Measurements from ENCODE around the gene CDH16.
"Not testable (repeated sequence)": the region's sequence is repeated elsewhere in the genome, so short reads cannot be mapped to it uniquely, and the experiment has no call there.

Gene CDH16

GRCh38 chr16:66947302-66948065 is 28.8 kb upstream of the CDH16 start:
- DNase-seq (ENCODE audit: low spot score): peak; percentile 82

- DNase-seq (ENCODE audit: low spot score): no peak
These were observed 28.3 kb upstream of the CDH16 start for GRCh38 chr16:66946974-66947301.

- DNase-seq (ENCODE audit: low spot score): no peak
These were observed 27.9 kb upstream of the CDH16 start for GRCh38 chr16:66946541-66946940.

GRCh38 chr16:66945939-66946338 is 27.3 kb upstream of the CDH16 start:
- no peak for DNase-seq (ENCODE audit: low spot score)

GRCh38 chr16:66944971-66945370 is 26.3 kb upstream of the CDH16 start:
- not testable (repeated sequence) for DNase-seq (ENCODE audit: low spot score)

- no peak for DNase-seq (ENCODE audit: low spot score)
These were observed 25.4 kb upstream of the CDH16 start for GRCh38 chr16:66944054-66944441.

- DNase-seq (ENCODE audit: low spot score): no peak
These were observed 24.9 kb upstream of the CDH16 start for GRCh38 chr16:66943426-66944053.

- DNase-seq (ENCODE audit: low spot score): no peak
These were observed 24.3 kb upstream of the CDH16 start for GRCh38 chr16:66942981-66943380.

GRCh38 chr16:66940236-66940635 is 21.6 kb upstream of the CDH16 start:
- no peak for DNase-seq (ENCODE audit: low spot score)

- no peak for DNase-seq (ENCODE audit: low spot score)
These were observed 20.7 kb upstream of the CDH16 start for GRCh38 chr16:66939366-66939765.

GRCh38 chr16:66937725-66938337 is 19.1 kb upstream of the CDH16 start:
- DNase-seq (ENCODE audit: low spot score): no peak

- no peak for DNase-seq (ENCODE audit: low spot score)
These were observed 18.3 kb upstream of the CDH16 start for GRCh38 chr16:66936889-66937554.

GRCh38 chr16:66936462-66936861 is 17.8 kb upstream of the CDH16 start:
- DNase-seq (ENCODE audit: low spot score): no peak

- peak; percentile 34 for DNase-seq (ENCODE audit: low spot score)
These were observed 16.8 kb upstream of the CDH16 start, which contains the start of gene CES2 for GRCh38 chr16:66935314-66936011. TSS of gene CES2 (plus strand) at chr16:66935516. CDS start at chr16:66935636, 120 bp downstream.

GRCh38 chr16:66934839-66935313 is 16.2 kb upstream of the CDH16 start:
- DNase-seq (ENCODE audit: low spot score): not testable (repeated sequence)

GRCh38 chr16:66934138-66934838 is 15.6 kb upstream of the CDH16 start, which contains the start of gene CIAO2B:
TSS of gene CIAO2B (minus strand) at chr16:66934402. CDS start at chr16:66934364, 38 bp downstream.
- DNase-seq (ENCODE audit: low spot score): peak; percentile 70

GRCh38 chr16:66933776-66934137 is 15.1 kb upstream of the CDH16 start:
- DNase-seq (ENCODE audit: low spot score): peak; percentile 58

- no peak for DNase-seq (ENCODE audit: low spot score)
These were observed 13.4 kb upstream of the CDH16 start for GRCh38 chr16:66932076-66932475.

GRCh38 chr16:66931665-66932064 is 13.0 kb upstream of the CDH16 start:
- no peak for DNase-seq (ENCODE audit: low spot score)

GRCh38 chr16:66930189-66930588 is 11.5 kb upstream of the CDH16 start:
- DNase-seq (ENCODE audit: low spot score): no peak

GRCh38 chr16:66928702-66929388 is 10.2 kb upstream of the CDH16 start:
- DNase-seq (ENCODE audit: low spot score): peak; percentile 45

Data from SW480 (cell line).